K562 (cell line): Measurements from ENCODE around the gene BEST1. TPM values are rescaled to one million over a fixed set of nuclear protein-coding genes. Genes with fewer than 3 reads are reported as not detected.

Experiments used
- ATAC-seq: fragments of 200-7000 bp; cut with Tn5 transposase; 3 replicates; pipeline ENCODE4 v1.9.1; 2020; ENCODE audit warnings: moderate library complexity
- BruUV-seq: library from RNA; stranded (reverse); fragments of 400-500 nt; replicated peaks from 2 replicates; lab custom pipeline; 2021; lab: Mats Ljungman, UMichigan
- CTCF ChIA-PET: fragments of 300-600 bp; formaldehyde crosslinking; extraction: SDS; loops from one replicate; lab custom pipeline; 2021; ENCODE audit warnings: low intra/inter-chr PET ratio; lab: Yijun Ruan, JAX
- POLR2A ChIA-PET: fragments of 300-600, 350-650 bp; sonication (Branson Sonifier 250); formaldehyde crosslinking; extraction: SDS; loops from one replicate; lab custom pipeline; 2021; ENCODE audit warnings: antibody characterized with exemption, inconsistent platforms; lab: Yijun Ruan, JAX
- DNase-seq, 4 experiments: peaks; one replicate each; pipeline versions ENCODE4 v3.0.0 to v3.0.0-alpha.2; 2011 to 2018; ENCODE audit warnings: low spot score in 3 of 4, mixed read lengths in 3 of 4; ENCODE audit errors: extremely low read depth in 1 of 4
- FAIRE-seq: peaks from 2 replicates; lab custom pipeline; 2011; peaks lifted over from hg19 to GRCh38; lab: Jason Lieb, UNC
- H2AFZ ChIP-seq: 2 replicates; pipeline ENCODE4 v1.6.0; 2011; ENCODE audit warnings: low read depth, low read length, control low read depth, inconsistent platforms
- H3K27ac ChIP-seq: fragments of 200-600 bp; 3 replicates; pipeline ENCODE4 v1.8.0; 2011; ENCODE audit warnings: low read depth, mild to moderate bottlenecking, control low read depth, inconsistent platforms, low read length, moderate library complexity, mixed read lengths; ENCODE audit errors: extremely low read depth
- H3K27me3 ChIP-seq, 2 experiments: fragments of 300-600 bp in 1 of 2; 2 replicates in 1 of 2; 3 replicates in 1 of 2; pipeline versions ENCODE4 v1.6.0 to v1.8.0; 2011; ENCODE audit warnings: inconsistent platforms in 2 of 2, low read length in 2 of 2, mild to moderate bottlenecking in 1 of 2, mixed read lengths in 1 of 2, moderate library complexity in 1 of 2; ENCODE audit not compliant: control insufficient read depth in 2 of 2, insufficient read depth in 2 of 2
- H3K36me3 ChIP-seq: fragments of 300-600 bp; 3 replicates; pipeline ENCODE4 v1.8.0; 2011; ENCODE audit warnings: mild to moderate bottlenecking, low read length, inconsistent platforms; ENCODE audit not compliant: control insufficient read depth, insufficient read depth
- H3K4me1 ChIP-seq, 2 experiments: fragments of 200-600 bp in 1 of 2; replicated peaks in 1 of 2; 2 replicates in 1 of 2; 3 replicates in 1 of 2; pipeline versions ENCODE4 v1.5.1 to v1.8.0; 2011; ENCODE audit warnings: inconsistent platforms in 2 of 2, low read length in 2 of 2, mild to moderate bottlenecking in 1 of 2, mixed read lengths in 1 of 2, moderate library complexity in 1 of 2; ENCODE audit not compliant: control insufficient read depth in 2 of 2, insufficient read depth in 2 of 2
- H3K4me2 ChIP-seq: 2 replicates; pipeline ENCODE4 v1.6.1; 2011; ENCODE audit warnings: low read length, control low read depth, inconsistent platforms, mixed read lengths; ENCODE audit not compliant: insufficient read depth
- H3K4me3 ChIP-seq: fragments of 200-600 bp; sonication (generic), shearing (Covaris generic); 2 replicates; pipeline ENCODE4 v1.5.1; 2016; ENCODE audit warnings: control low read depth, inconsistent platforms
- H3K79me2 ChIP-seq: fragments of 200-600 bp; 3 replicates; pipeline ENCODE4 v1.8.0; 2011; ENCODE audit warnings: low read length, inconsistent platforms; ENCODE audit not compliant: control insufficient read depth, insufficient read depth
- H3K9ac ChIP-seq, 2 experiments: 2 replicates each; pipeline versions ENCODE4 v1.6.0 to v1.6.1; 2011; ENCODE audit warnings: low read depth in 2 of 2, low read length in 2 of 2, control low read depth in 1 of 2, inconsistent platforms in 1 of 2, mild to moderate bottlenecking in 1 of 2, mixed read lengths in 1 of 2; ENCODE audit not compliant: insufficient read depth in 1 of 2
- H3K9me1 ChIP-seq: one replicate; pipeline ENCODE4 v1.6.0; 2011; ENCODE audit warnings: inconsistent platforms, mild to moderate bottlenecking, low read length, moderate library complexity; ENCODE audit not compliant: control insufficient read depth, insufficient read depth
- H3K9me3 ChIP-seq: replicated peaks from 2 replicates; pipeline ENCODE4 v1.5.1; 2011; ENCODE audit warnings: low read depth, low read length, inconsistent platforms; ENCODE audit not compliant: control insufficient read depth, insufficient read depth
- H4K20me1 ChIP-seq: replicated peaks from 2 replicates; pipeline ENCODE4 v1.6.1; 2011; ENCODE audit warnings: low read length, inconsistent platforms, mixed read lengths; ENCODE audit not compliant: control insufficient read depth, insufficient read depth
- ATF7 ChIP-seq: fragments of 450-650 bp; IDR thresholded peaks from 2 replicates; pipeline ENCODE4 v1.7.1; 2014; ENCODE audit warnings: mild to moderate bottlenecking, moderate library complexity
- CEBPB ChIP-seq: fragments of 450-650 bp; IDR thresholded peaks from 2 replicates; pipeline ENCODE4 v1.6.1; 2016; ENCODE audit warnings: missing genetic modification characterization, missing compliant biosample characterization
- FOXK1 ChIP-seq: sonication (generic); formaldehyde crosslinking; IDR thresholded peaks from 2 replicates; pipeline ENCODE4 v1.8.0; 2022; ENCODE audit warnings: missing genetic modification reagents, mild to moderate bottlenecking, borderline replicate concordance
- FOXP4 ChIP-seq: sonication (generic); formaldehyde crosslinking; IDR thresholded peaks from 2 replicates; pipeline ENCODE4 v1.8.0; 2022; ENCODE audit warnings: mild to moderate bottlenecking, missing genetic modification reagents, borderline replicate concordance
- NFXL1 ChIP-seq: fragments of 450-650 bp; formaldehyde crosslinking; IDR thresholded peaks from 2 replicates; pipeline ENCODE4 v1.4.0; 2021; ENCODE audit warnings: mild to moderate bottlenecking
- SP2 ChIP-seq: IDR thresholded peaks from 2 replicates; pipeline ENCODE4 v1.6.1; 2011; ENCODE audit warnings: mild to moderate bottlenecking, low read depth, low read length, moderate library complexity; ENCODE audit not compliant: poor library complexity, severe bottlenecking; ENCODE audit errors: extremely low read depth
- in situ Hi-C: fragments of 300-500 bp; cut with MboI; formaldehyde crosslinking; loops from 4 replicates; pipeline ENCODE4 v1.15.0; 2018; ENCODE audit warnings: inconsistent platforms, mixed read lengths
- intact Hi-C: fragments of 100-400 bp; cut with micrococcal nuclease; formaldehyde crosslinking; loops from 2 replicates; pipeline ENCODE4 v1.14.2; 2022
- polyA plus RNA-seq, 8 experiments: library from polyadenylated mRNA; depleted of rRNA in 4 of 8; stranded (reverse) in 5 of 8; unstranded in 3 of 8; fragments of >200 nt; fragmentation: Nextera tagmentation in 2 of 8; fragmentation: Illumina TruSeq in 1 of 8; extraction: Ambion mirVana in 2 of 8; extraction: Trizol in 1 of 8; gene quantifications; 2 replicates each; pipeline versions ENCODE4 v1.2.1 to v1.2.3, GENCODE V29; 2011 to 2014; ENCODE audit warnings: inconsistent platforms in 1 of 8, missing spikeins in 1 of 8
- total RNA-seq, 7 experiments: library from RNA; depleted of rRNA in 6 of 7; stranded (reverse); fragments of >200 nt in 6 of 7; fragmentation: Illumina TruSeq in 2 of 7; extraction: Trizol in 2 of 7; gene quantifications; 2 replicates each; pipeline versions ENCODE4 v1.2.1 to v1.2.3, GENCODE V29; 2011 to 2021; ENCODE audit warnings: low replicate concordance in 1 of 7

The BEST1 gene
- total and polyA plus RNA-seq, 9 of the 15 experiments (the other 6 are each of a cell fraction or from before 2014, with no cell fraction given) = 0.07 to 1.3 (median 0.40) TPM

- Histone ChIP-seq H3K9me1 (no peaks in the 10 kb centered on the region), H3K79me2 (no peaks in the 10 kb centered on the region), H3K27ac (no peak overlapping the region), H3K27me3 (no peaks in the 10 kb centered on the region), H3K9ac (no peak overlapping the region), H3K4me3 (no peak overlapping the region), H4K20me1 (no peaks in the 10 kb centered on the region), H3K9me3 (peaks cover 3% of the 10 kb centered on the region; the same call in 1 of the 2 replicates), H3K36me3 (no peaks in the 10 kb centered on the region), H3K4me1 (peaks cover under 1 to 8% of the 10 kb centered on the region in 2 experiments; a peak in 4 of 5 replicates), H2AFZ (no peak overlapping the region), H3K4me2 (no peak overlapping the region)
- TF ChIP-seq FOXP4 (CRISPR knock-in tag) (no peak), NFXL1 (CRISPR knock-in tag) (no peak), FOXK1 (CRISPR knock-in tag) (no peak), CEBPB (tag) (peak; percentile 27; the same call in 1 of the 2 replicates), ATF7 (no peak), SP2 (no peak)
- POLR2A ChIA-PET = interaction anchor here (0.6 to 1.5 kb wide), 6 partner anchors 10 to 47 kb away, joined by 3 to 5 read pairs (median 4); no protein-coding TSS in a partner anchor
- no peak for ATAC-seq
- no peak for FAIRE-seq
- CTCF ChIA-PET = no interaction called here
- in situ Hi-C loops (no loop called here), intact Hi-C loops (no loop called here)
- no peak for DNase-seq
- BruUV-seq = no TSS peak
These were observed 21.5 kb upstream of the BEST1 start for GRCh38 chr11:61928606-61929005.
